HCT116 (cell line): ENCODE data around the gene CACNA1F. TPM values are rescaled to one million over a fixed set of nuclear protein-coding genes. Genes with fewer than 3 reads are reported as not detected.

Source experiments
- ATAC-seq: fragments of 200-7000 bp; cut with Tn5 transposase; 2 replicates; pipeline ENCODE4 v1.9.1; 2020; ENCODE audit warnings: mild to moderate bottlenecking, moderate library complexity
- BruUV-seq: library from RNA; stranded (reverse); fragments of 400-500 nt; replicated peaks from 2 replicates; lab custom pipeline; 2021; lab: Mats Ljungman, UMichigan
- CTCF ChIA-PET: fragments of 300-600 bp; sonication (Branson Sonifier 250); formaldehyde crosslinking; loops from one replicate; lab custom pipeline; 2021; ENCODE audit warnings: antibody characterized with exemption; lab: Charles Lee
- POLR2A ChIA-PET: fragments of 300-600, 350-600 bp; sonication (Branson Sonifier 250); formaldehyde crosslinking; loops from one replicate; lab custom pipeline; 2021; ENCODE audit warnings: antibody characterized with exemption; lab: Charles Lee
- RAD21 ChIA-PET, 2 experiments: fragments of 300-600 bp; sonication (Branson Sonifier 250); formaldehyde crosslinking; loops; one replicate each; lab custom pipeline; 2023; ENCODE audit warnings: low total read pairs in 2 of 2; ENCODE audit not compliant: uncharacterized antibody in 2 of 2, unreplicated experiment in 2 of 2, low non-redundant PET in 1 of 2; lab: Charles Lee
- DNase-seq: peaks from one replicate; pipeline ENCODE4 v3.0.0-alpha.2; 2010; ENCODE audit warnings: low read depth, low spot score
- H2AFZ ChIP-seq: fragments of 200-600 bp; shearing (Covaris generic), sonication (generic); 2 replicates; pipeline ENCODE4 v1.6.1; 2017; ENCODE audit warnings: low read depth, mixed run types, mixed read lengths, antibody characterized with exemption, low read length; ENCODE audit not compliant: poor library complexity, severe bottlenecking
- H3K27ac ChIP-seq: 2 replicates; pipeline ENCODE4 v1.5.1; 2012; ENCODE audit warnings: low read depth, low read length
- H3K27me3 ChIP-seq: fragments of 200-600 bp; sonication (generic); 2 replicates; pipeline ENCODE4 v1.6.1; 2016; ENCODE audit warnings: mixed run types, low read length, mixed read lengths; ENCODE audit not compliant: insufficient read depth
- H3K36me3 ChIP-seq, 2 experiments: fragments of 200-500 bp in 1 of 2; fragments of 200-600 bp in 1 of 2; sonication (Bioruptor generic) in 1 of 2; sonication (generic) in 1 of 2; 2 replicates each; pipeline versions ENCODE4 v1.5.1 to v1.6.1; 2014 to 2016; ENCODE audit warnings: low read length in 2 of 2, inconsistent platforms in 1 of 2, mixed read lengths in 1 of 2, mixed run types in 1 of 2; ENCODE audit not compliant: insufficient read depth in 2 of 2, control insufficient read depth in 1 of 2
- H3K4me1 ChIP-seq, 2 experiments: fragments of 200-600 bp in 1 of 2; sonication (generic) in 1 of 2; 2 replicates each; pipeline versions ENCODE4 v1.5.1 to v1.6.1; 2012 to 2017; ENCODE audit warnings: low read length in 2 of 2, inconsistent platforms in 1 of 2, mild to moderate bottlenecking in 1 of 2, mixed read lengths in 1 of 2, mixed run types in 1 of 2, moderate library complexity in 1 of 2; ENCODE audit not compliant: insufficient read depth in 2 of 2, control insufficient read depth in 1 of 2
- H3K4me2 ChIP-seq: fragments of 200-600 bp; sonication (generic); 2 replicates; pipeline ENCODE4 v1.6.1; 2017; ENCODE audit warnings: mixed run types, low read length, mixed read lengths
- H3K4me3 ChIP-seq, 2 experiments: fragments of 200-600 bp in 1 of 2; sonication (generic) in 1 of 2; replicated peaks in 1 of 2; 2 replicates each; pipeline ENCODE4 v1.5.1; 2011 to 2016; ENCODE audit warnings: low read length in 2 of 2, control low read depth in 1 of 2, low read depth in 1 of 2, mild to moderate bottlenecking in 1 of 2, mixed read lengths in 1 of 2, mixed run types in 1 of 2
- H3K79me2 ChIP-seq: fragments of 200-600 bp; sonication (generic); 2 replicates; pipeline ENCODE4 v1.6.1; 2017; ENCODE audit warnings: mild to moderate bottlenecking, mixed run types, low read length, moderate library complexity, mixed read lengths; ENCODE audit not compliant: insufficient read depth
- H3K9ac ChIP-seq: fragments of 200-600 bp; sonication (generic); 2 replicates; pipeline ENCODE4 v1.6.1; 2016; ENCODE audit warnings: low read length, mixed read lengths
- H3K9me2 ChIP-seq: fragments of 200-600 bp; sonication (generic), shearing (Covaris generic); 2 replicates; pipeline ENCODE4 v1.6.1; 2017; ENCODE audit warnings: mixed run types, mild to moderate bottlenecking, moderate library complexity; ENCODE audit not compliant: insufficient read depth
- H3K9me3 ChIP-seq, 2 experiments: fragments of 200-500 bp in 1 of 2; fragments of 200-600 bp in 1 of 2; sonication (Bioruptor generic) in 1 of 2; sonication (generic) in 1 of 2; 2 replicates each; pipeline ENCODE4 v1.6.1; 2014 to 2017; ENCODE audit warnings: low read length in 2 of 2, mixed read lengths in 2 of 2, inconsistent platforms in 1 of 2, low read depth in 1 of 2, mild to moderate bottlenecking in 1 of 2, mixed run types in 1 of 2, moderate library complexity in 1 of 2; ENCODE audit not compliant: control insufficient read depth in 1 of 2, insufficient read depth in 1 of 2
- H4K20me1 ChIP-seq: fragments of 200-600 bp; sonication (generic), shearing (Covaris generic); 2 replicates; pipeline ENCODE4 v1.6.1; 2017; ENCODE audit warnings: mixed run types, mild to moderate bottlenecking, moderate library complexity; ENCODE audit not compliant: insufficient read depth
- ATF3 ChIP-seq: IDR thresholded peaks from 2 replicates; pipeline ENCODE4 v1.6.1; 2012
- EGR1 ChIP-seq: IDR thresholded peaks from 2 replicates; pipeline ENCODE4 v1.6.1; 2012; ENCODE audit warnings: low read depth
- ELF1 ChIP-seq: IDR thresholded peaks from 2 replicates; pipeline ENCODE4 v1.6.1; 2012; ENCODE audit warnings: low read depth, borderline replicate concordance
- EZH2phosphoT487 ChIP-seq: fragments of 200-600 bp; IDR thresholded peaks from 2 replicates; pipeline ENCODE4 v1.6.1; 2018; ENCODE audit warnings: antibody characterized with exemption, borderline replicate concordance
- POLR2AphosphoS5 ChIP-seq: IDR thresholded peaks from 2 replicates; pipeline ENCODE4 v1.6.1; 2011; ENCODE audit warnings: mild to moderate bottlenecking, low read depth, low read length, moderate library complexity
- REST ChIP-seq: IDR thresholded peaks from 2 replicates; pipeline ENCODE4 v1.6.1; 2012; ENCODE audit warnings: low read depth
- SP1 ChIP-seq: IDR thresholded peaks from 2 replicates; pipeline ENCODE4 v1.6.1; 2012; ENCODE audit warnings: low read depth
- SRF ChIP-seq: IDR thresholded peaks from 2 replicates; pipeline ENCODE4 v1.6.1; 2012; ENCODE audit warnings: low read depth
- TCF7L2 ChIP-seq: IDR thresholded peaks from 2 replicates; pipeline ENCODE4 v1.7.0; 2011; ENCODE audit warnings: borderline replicate concordance, inconsistent platforms; ENCODE audit not compliant: insufficient read depth, insufficient read length; ENCODE audit errors: extremely low read depth
- YY1 ChIP-seq: IDR thresholded peaks from 2 replicates; pipeline ENCODE4 v1.6.1; 2011; ENCODE audit warnings: low read length, low read depth, moderate library complexity, mild to moderate bottlenecking; ENCODE audit not compliant: insufficient replicate concordance; ENCODE audit errors: extremely low read depth
- ZFX ChIP-seq: fragments of 450-650 bp; IDR thresholded peaks from 2 replicates; pipeline ENCODE4 v1.6.1; 2017
- intact Hi-C: fragments of 100-400 bp; cut with micrococcal nuclease; formaldehyde crosslinking; loops from 2 replicates; pipeline ENCODE4 v1.10.0; 2022
- total RNA-seq: library from RNA; stranded (reverse); gene quantifications from one replicate; pipeline ENCODE4 v1.2.1, GENCODE V29; 2021; ENCODE audit not compliant: unreplicated experiment
- TF ChIP-seq, protein P1 (sequence below): IDR thresholded peaks from 2 replicates; pipeline ENCODE4 v1.6.1; 2011; ENCODE audit warnings: mild to moderate bottlenecking, low read length, moderate library complexity; ENCODE audit not compliant: insufficient replicate concordance; ENCODE audit errors: extremely low read depth
- TF ChIP-seq, protein P2 (sequence below): IDR thresholded peaks from 2 replicates; pipeline ENCODE4 v1.6.1; 2012

The CACNA1F gene
- total RNA-seq, 1 experiment from 2014 or later, result not detected

- no peak for ATAC-seq
- Histone ChIP-seq H3K27me3 (no peaks in the 10 kb centered on the region), H3K9me3 (no peaks in the 10 kb centered on the region), H3K36me3 (no peaks in the 10 kb centered on the region), H3K9me2 (no peaks in the 10 kb centered on the region), H3K9ac (no peak overlapping the region), H3K4me2 (no peak overlapping the region), H3K4me1 (peaks cover 3 to 7% of the 10 kb centered on the region in 2 experiments), H3K27ac (no peak overlapping the region), H4K20me1 (no peaks in the 10 kb centered on the region), H3K4me3 (no peak overlapping the region), H3K79me2 (no peaks in the 10 kb centered on the region), H2AFZ (no peak overlapping the region)
- ChIA-PET CTCF (no interaction called here), POLR2A (no interaction called here), RAD21 (no interaction called here)
- intact Hi-C loops, result loop anchor here (10.0 kb wide), 1 partner anchor 637 kb away; no protein-coding TSS in a partner anchor
- no TSS peak for BruUV-seq
- DNase-seq, result no peak
- TF ChIP-seq ELF1 (no peak), YY1 (no peak), POLR2AphosphoS5 (no peak), ZFX (no peak), SP1 (no peak), REST (no peak), TCF7L2 (no peak), SRF (no peak), EGR1 (no peak), ATF3 (no peak), EZH2phosphoT487 (no peak)
- TF ChIP-seq, protein P1, sequence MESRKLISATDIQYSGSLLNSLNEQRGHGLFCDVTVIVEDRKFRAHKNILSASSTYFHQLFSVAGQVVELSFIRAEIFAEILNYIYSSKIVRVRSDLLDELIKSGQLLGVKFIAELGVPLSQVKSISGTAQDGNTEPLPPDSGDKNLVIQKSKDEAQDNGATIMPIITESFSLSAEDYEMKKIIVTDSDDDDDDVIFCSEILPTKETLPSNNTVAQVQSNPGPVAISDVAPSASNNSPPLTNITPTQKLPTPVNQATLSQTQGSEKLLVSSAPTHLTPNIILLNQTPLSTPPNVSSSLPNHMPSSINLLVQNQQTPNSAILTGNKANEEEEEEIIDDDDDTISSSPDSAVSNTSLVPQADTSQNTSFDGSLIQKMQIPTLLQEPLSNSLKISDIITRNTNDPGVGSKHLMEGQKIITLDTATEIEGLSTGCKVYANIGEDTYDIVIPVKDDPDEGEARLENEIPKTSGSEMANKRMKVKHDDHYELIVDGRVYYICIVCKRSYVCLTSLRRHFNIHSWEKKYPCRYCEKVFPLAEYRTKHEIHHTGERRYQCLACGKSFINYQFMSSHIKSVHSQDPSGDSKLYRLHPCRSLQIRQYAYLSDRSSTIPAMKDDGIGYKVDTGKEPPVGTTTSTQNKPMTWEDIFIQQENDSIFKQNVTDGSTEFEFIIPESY, result no peak
- TF ChIP-seq, protein P2, sequence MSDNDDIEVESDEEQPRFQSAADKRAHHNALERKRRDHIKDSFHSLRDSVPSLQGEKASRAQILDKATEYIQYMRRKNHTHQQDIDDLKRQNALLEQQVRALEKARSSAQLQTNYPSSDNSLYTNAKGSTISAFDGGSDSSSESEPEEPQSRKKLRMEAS, result no peak
- TF ChIP-seq, all 23 proteins: peak for 0
Measured at GRCh38 chrX:49197543-49198087, 35.5 kb downstream of the CACNA1F start.
